SK-N-SH (cell line): ENCODE measurements around the gene ANO6. TPM values are rescaled to one million over a fixed set of nuclear protein-coding genes. Genes with fewer than 3 reads are reported as not detected.

Experiments used
- CTCF ChIA-PET: fragments of 300-600, 350-600 bp; formaldehyde crosslinking; extraction: SDS; loops from one replicate; lab custom pipeline; 2021; lab: Yijun Ruan, JAX
- POLR2A ChIA-PET: fragments of 350-600 bp; sonication (Branson Sonifier 250); formaldehyde crosslinking; extraction: SDS; loops from one replicate; lab custom pipeline; 2020; ENCODE audit warnings: antibody characterized with exemption, inconsistent platforms; lab: Yijun Ruan, JAX
- DNase-seq: peaks from one replicate; pipeline ENCODE4 v3.0.0; 2012
- H2AFZ ChIP-seq: fragments of 200-600 bp; sonication (generic); 2 replicates; pipeline ENCODE4 v1.8.1; 2016; ENCODE audit warnings: antibody characterized with exemption, mild to moderate bottlenecking, low read depth
- H3F3A ChIP-seq: fragments of 200-600 bp; sonication (generic); replicated peaks from 2 replicates; pipeline ENCODE3; 2016; ENCODE audit warnings: antibody characterized with exemption, mild to moderate bottlenecking; ENCODE audit not compliant: insufficient read depth
- H3K27ac ChIP-seq, 2 experiments: fragments of 200-500 bp in 1 of 2; fragments of 200-600 bp in 1 of 2; sonication (Bioruptor generic) in 1 of 2; sonication (generic), shearing (Covaris generic) in 1 of 2; 2 replicates each; pipeline versions ENCODE4 v1.5.1 to v1.6.1; 2014 to 2016; ENCODE audit warnings: low read depth in 2 of 2, inconsistent platforms in 1 of 2, low read length in 1 of 2, mild to moderate bottlenecking in 1 of 2, mixed read lengths in 1 of 2
- H3K27me3 ChIP-seq: fragments of 200-600 bp; sonication (generic), shearing (Covaris generic); 2 replicates; pipeline ENCODE4 v1.6.1; 2016; ENCODE audit warnings: mixed run types; ENCODE audit not compliant: insufficient read depth
- H3K36me3 ChIP-seq, 2 experiments: fragments of 200-500 bp in 1 of 2; fragments of 200-600 bp in 1 of 2; sonication (Bioruptor generic) in 1 of 2; sonication (generic) in 1 of 2; replicated peaks in 1 of 2; 2 replicates each; pipeline versions ENCODE3 to v1.5.1; 2014 to 2016; ENCODE audit warnings: low read length in 1 of 2, mild to moderate bottlenecking in 1 of 2; ENCODE audit not compliant: insufficient read depth in 2 of 2, control insufficient read depth in 1 of 2
- H3K4me1 ChIP-seq, 2 experiments: fragments of 200-500 bp in 1 of 2; fragments of 200-600 bp in 1 of 2; sonication (Bioruptor generic) in 1 of 2; sonication (generic), shearing (Covaris generic) in 1 of 2; 2 replicates each; pipeline versions ENCODE4 v1.5.1 to v1.6.1; 2014 to 2016; ENCODE audit warnings: low read depth in 1 of 2, low read length in 1 of 2, mixed run types in 1 of 2; ENCODE audit not compliant: insufficient read depth in 2 of 2, control insufficient read depth in 1 of 2
- H3K4me2 ChIP-seq: fragments of 200-600 bp; sonication (generic), shearing (Covaris generic); 2 replicates; pipeline ENCODE4 v1.6.1; 2017; ENCODE audit warnings: mixed run types
- H3K4me3 ChIP-seq, 2 experiments: fragments of 200-500 bp in 1 of 2; fragments of 200-600 bp in 1 of 2; sonication (Bioruptor generic) in 1 of 2; sonication (generic), shearing (Covaris generic) in 1 of 2; 2 replicates each; pipeline versions ENCODE4 v1.5.1 to v1.8.1; 2014 to 2016; ENCODE audit warnings: low read depth in 2 of 2, inconsistent platforms in 1 of 2, low read length in 1 of 2, mild to moderate bottlenecking in 1 of 2, mixed read lengths in 1 of 2, moderate library complexity in 1 of 2
- H3K79me2 ChIP-seq: fragments of 200-600 bp; sonication (generic); 2 replicates; pipeline ENCODE4 v1.8.1; 2017; ENCODE audit warnings: mild to moderate bottlenecking; ENCODE audit not compliant: insufficient read depth
- H3K9ac ChIP-seq: fragments of 200-600 bp; sonication (generic); 2 replicates; pipeline ENCODE4 v1.6.1; 2017; ENCODE audit warnings: mixed run types
- H3K9me2 ChIP-seq: fragments of 200-600 bp; sonication (generic); 2 replicates; pipeline ENCODE4 v1.6.1; 2017; ENCODE audit warnings: mixed run types
- H3K9me3 ChIP-seq: fragments of 200-600 bp; sonication (generic); 2 replicates; pipeline ENCODE4 v1.6.1; 2017; ENCODE audit warnings: mixed run types, mild to moderate bottlenecking, moderate library complexity
- H4K20me1 ChIP-seq: fragments of 200-600 bp; sonication (generic); 2 replicates; pipeline ENCODE4 v1.6.1; 2017; ENCODE audit warnings: mild to moderate bottlenecking, mixed run types; ENCODE audit not compliant: insufficient read depth
- CTCF ChIP-seq: fragments of 200-600 bp; sonication (generic); IDR thresholded peaks from 2 replicates; pipeline ENCODE4 v1.6.1; 2017; ENCODE audit warnings: antibody characterized with exemption, mild to moderate bottlenecking, moderate library complexity
- FOSL2 ChIP-seq: IDR thresholded peaks from 2 replicates; pipeline ENCODE4 v1.4.0; 2012; ENCODE audit warnings: low read depth, mild to moderate bottlenecking, moderate library complexity, borderline replicate concordance
- JUND ChIP-seq: IDR thresholded peaks from 2 replicates; pipeline ENCODE4 v1.4.0; 2012
- MXI1 ChIP-seq: IDR thresholded peaks from 2 replicates; pipeline ENCODE4 v1.6.1; 2012; ENCODE audit warnings: mild to moderate bottlenecking, low read depth, low read length, improper control_type of control experiment
- NFIC ChIP-seq: IDR thresholded peaks from 2 replicates; pipeline ENCODE4 v1.4.0; 2012; ENCODE audit warnings: borderline replicate concordance
- NRF1 ChIP-seq: IDR thresholded peaks from 2 replicates; pipeline ENCODE4 v1.6.1; 2012; ENCODE audit warnings: low read depth, mild to moderate bottlenecking, low read length
- RFX5 ChIP-seq: IDR thresholded peaks from 2 replicates; pipeline ENCODE4 v1.6.1; 2012; ENCODE audit warnings: mild to moderate bottlenecking, improper control_type of control experiment, low read length
- RXRA ChIP-seq: IDR thresholded peaks from 2 replicates; pipeline ENCODE4 v1.4.0; 2012; ENCODE audit warnings: low read depth, mild to moderate bottlenecking, borderline replicate concordance
- SIN3A ChIP-seq: IDR thresholded peaks from 2 replicates; pipeline ENCODE4 v1.6.1; 2012; ENCODE audit warnings: low read depth, mild to moderate bottlenecking, low read length, moderate library complexity, borderline replicate concordance
- TAF1 ChIP-seq: IDR thresholded peaks from 2 replicates; pipeline ENCODE4 v1.6.1; 2012; ENCODE audit warnings: low read depth, mild to moderate bottlenecking, low read length, moderate library complexity, borderline replicate concordance
- TEAD4 ChIP-seq: IDR thresholded peaks from 2 replicates; pipeline ENCODE4 v1.4.0; 2012; ENCODE audit warnings: mild to moderate bottlenecking, borderline replicate concordance; ENCODE audit not compliant: insufficient read depth
- WGBS: methylation state at CpG from one replicate; pipeline ENCODE4 v1.1.6; 2017; ENCODE audit warnings: low lambda C conversion rate; 5-methylcytosine and 5-hydroxymethylcytosine counted together
- polyA plus RNA-seq, 3 experiments: library from polyadenylated mRNA; depleted of rRNA; stranded (reverse); fragments of >200 nt; gene quantifications; 2 replicates each; pipeline ENCODE4 v1.2.3, GENCODE V29; 2012
- TF ChIP-seq, protein P1 (sequence below): IDR thresholded peaks from 2 replicates; pipeline ENCODE4; 2012
- TF ChIP-seq, protein P2 (sequence below): IDR thresholded peaks from 2 replicates; pipeline ENCODE4 v1.4.0; 2012; ENCODE audit warnings: low read depth, borderline replicate concordance
- TF ChIP-seq, protein P3 (sequence below): fragments of 150-350 bp; IDR thresholded peaks from 2 replicates; pipeline ENCODE4 v1.6.1; 2016; ENCODE audit warnings: mild to moderate bottlenecking, low read depth, low read length

ANO6 gene
- polyA plus RNA-seq, 1 of the 3 experiments (the other 2 are of a cell fraction): 20.1 TPM

DNA sequence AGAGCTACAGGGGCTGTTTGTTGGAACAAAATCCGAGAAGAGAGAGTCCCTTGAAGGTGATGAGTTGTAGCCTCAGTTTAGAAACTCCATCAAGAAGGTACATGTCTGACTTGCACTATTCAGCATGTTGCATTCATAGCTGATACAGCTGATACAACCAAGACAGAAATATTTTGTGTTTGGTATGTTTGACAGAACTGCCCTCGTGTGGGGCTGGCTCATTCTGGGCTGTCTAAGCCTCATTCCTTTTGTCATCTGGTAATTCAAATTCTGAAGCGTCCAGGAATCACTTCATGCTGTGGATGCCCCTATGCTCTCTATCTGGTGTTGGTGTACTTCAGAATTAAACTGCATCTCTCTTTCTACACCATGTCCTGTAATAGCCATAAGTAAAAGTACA, 126.3 kb downstream of the ANO6 start (continued):
- no peak for TF ChIP-seq CTCF
- TF ChIP-seq MXI1: no peak
- TF ChIP-seq TEAD4: no peak
- no peak for TF ChIP-seq RFX5
- TF ChIP-seq, protein P1, sequence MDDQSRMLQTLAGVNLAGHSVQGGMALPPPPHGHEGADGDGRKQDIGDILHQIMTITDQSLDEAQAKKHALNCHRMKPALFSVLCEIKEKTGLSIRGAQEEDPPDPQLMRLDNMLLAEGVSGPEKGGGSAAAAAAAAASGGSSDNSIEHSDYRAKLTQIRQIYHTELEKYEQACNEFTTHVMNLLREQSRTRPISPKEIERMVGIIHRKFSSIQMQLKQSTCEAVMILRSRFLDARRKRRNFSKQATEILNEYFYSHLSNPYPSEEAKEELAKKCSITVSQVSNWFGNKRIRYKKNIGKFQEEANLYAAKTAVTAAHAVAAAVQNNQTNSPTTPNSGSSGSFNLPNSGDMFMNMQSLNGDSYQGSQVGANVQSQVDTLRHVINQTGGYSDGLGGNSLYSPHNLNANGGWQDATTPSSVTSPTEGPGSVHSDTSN: no peak
- no peak for TF ChIP-seq TAF1
- TF ChIP-seq, protein P2, sequence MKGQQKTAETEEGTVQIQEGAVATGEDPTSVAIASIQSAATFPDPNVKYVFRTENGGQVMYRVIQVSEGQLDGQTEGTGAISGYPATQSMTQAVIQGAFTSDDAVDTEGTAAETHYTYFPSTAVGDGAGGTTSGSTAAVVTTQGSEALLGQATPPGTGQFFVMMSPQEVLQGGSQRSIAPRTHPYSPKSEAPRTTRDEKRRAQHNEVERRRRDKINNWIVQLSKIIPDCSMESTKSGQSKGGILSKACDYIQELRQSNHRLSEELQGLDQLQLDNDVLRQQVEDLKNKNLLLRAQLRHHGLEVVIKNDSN: no peak
- no peak for TF ChIP-seq FOSL2
- TF ChIP-seq NRF1: no peak
- TF ChIP-seq, protein P3, sequence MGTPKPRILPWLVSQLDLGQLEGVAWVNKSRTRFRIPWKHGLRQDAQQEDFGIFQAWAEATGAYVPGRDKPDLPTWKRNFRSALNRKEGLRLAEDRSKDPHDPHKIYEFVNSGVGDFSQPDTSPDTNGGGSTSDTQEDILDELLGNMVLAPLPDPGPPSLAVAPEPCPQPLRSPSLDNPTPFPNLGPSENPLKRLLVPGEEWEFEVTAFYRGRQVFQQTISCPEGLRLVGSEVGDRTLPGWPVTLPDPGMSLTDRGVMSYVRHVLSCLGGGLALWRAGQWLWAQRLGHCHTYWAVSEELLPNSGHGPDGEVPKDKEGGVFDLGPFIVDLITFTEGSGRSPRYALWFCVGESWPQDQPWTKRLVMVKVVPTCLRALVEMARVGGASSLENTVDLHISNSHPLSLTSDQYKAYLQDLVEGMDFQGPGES: no peak
- TF ChIP-seq SIN3A: no peak
- no peak for TF ChIP-seq RXRA

- CTCF ChIA-PET: no interaction called here
- peaks cover 8% of the 10 kb centered on the region; the same call in 1 of the 2 replicates for H3K79me2 ChIP-seq
Measured at GRCh38 chr12:45342848-45343247, 127.0 kb downstream of the ANO6 start.

More at GRCh38 chr12:45342848-45343247, 127.0 kb downstream of the ANO6 start:
- no peak overlapping the region for H3K4me3 ChIP-seq
- peaks cover 5 to 17% of the 10 kb centered on the region in 2 experiments for H3K36me3 ChIP-seq
- WGBS: 100% methylated on average over 2 of the region's 2 CpGs
- no peaks in the 10 kb centered on the region for H3K27me3 ChIP-seq
- H3K4me1 ChIP-seq: peaks cover 7% of the 10 kb centered on the region in 2 experiments; a peak in 3 of 4 replicates
- POLR2A ChIA-PET: no interaction called here
- no peak for DNase-seq
- no peaks in the 10 kb centered on the region for H3F3A ChIP-seq
- H3K4me2 ChIP-seq: no peak overlapping the region
- H4K20me1 ChIP-seq: no peaks in the 10 kb centered on the region
- peak overlapping the region in 1 of 2 experiments; percentile 30; a peak in 2 of 4 replicates for H3K27ac ChIP-seq
- H2AFZ ChIP-seq: no peak overlapping the region
- no peaks in the 10 kb centered on the region for H3K9me3 ChIP-seq
- TF ChIP-seq NFIC (no peak), JUND (no peak)
- TF ChIP-seq, all 33 proteins: peak for 0
- Histone ChIP-seq H3K9ac (no peak overlapping the region), H3K9me2 (no peaks in the 10 kb centered on the region)
